IMR-90 (cell line): ENCODE measurements around the gene VPS13A. TPM values are rescaled to one million over a fixed set of nuclear protein-coding genes. Genes with fewer than 3 reads are reported as not detected.

Experiments
- ATAC-seq: fragments of 200-7000 bp; cut with Tn5 transposase; 2 replicates; pipeline ENCODE4 v1.9.1; 2020; ENCODE audit warnings: low read depth, mild to moderate bottlenecking, moderate library complexity
- BruUV-seq: library from RNA; stranded (reverse); fragments of 400-500 nt; replicated peaks from 2 replicates; lab custom pipeline; 2021; lab: Mats Ljungman, UMichigan
- CTCF ChIA-PET: fragments of 300-600 bp; formaldehyde crosslinking; extraction: SDS; loops from one replicate; lab custom pipeline; 2021; ENCODE audit warnings: antibody characterized with exemption; lab: Yijun Ruan, JAX
- POLR2A ChIA-PET: fragments of 300-600 bp; sonication (Branson Sonifier 250); formaldehyde crosslinking; loops from one replicate; lab custom pipeline; 2022; ENCODE audit warnings: antibody characterized with exemption; ENCODE audit not compliant: unreplicated experiment; lab: Charles Lee
- DNase-seq: peaks from one replicate; pipeline ENCODE4 v3.0.0; 2013
- H2AFZ ChIP-seq: replicated peaks from 2 replicates; pipeline ENCODE3; 2013; ENCODE audit warnings: low read length, mild to moderate bottlenecking; ENCODE audit not compliant: poor library complexity
- H2AK5ac ChIP-seq: 2 replicates; pipeline ENCODE4 v1.6.1; 2013; ENCODE audit warnings: low read depth, low read length, inconsistent platforms
- H2AK9ac ChIP-seq: replicated peaks from 2 replicates; pipeline ENCODE3; 2013; ENCODE audit warnings: mild to moderate bottlenecking, low read depth, low read length, moderate library complexity; ENCODE audit not compliant: poor library complexity
- H2BK120ac ChIP-seq: 2 replicates; pipeline ENCODE4 v1.6.1; 2013; ENCODE audit warnings: low read depth, low read length, inconsistent platforms
- H2BK15ac ChIP-seq: 3 replicates; pipeline ENCODE4 v1.6.1; 2013; ENCODE audit warnings: low read depth, low read length, inconsistent platforms
- H2BK20ac ChIP-seq: 2 replicates; pipeline ENCODE4 v1.6.1; 2013; ENCODE audit warnings: low read depth, mild to moderate bottlenecking, inconsistent platforms, low read length, moderate library complexity
- H2BK5ac ChIP-seq: 2 replicates; pipeline ENCODE4 v1.6.1; 2013; ENCODE audit warnings: mild to moderate bottlenecking, low read depth, low read length, inconsistent platforms; ENCODE audit not compliant: poor library complexity, severe bottlenecking
- H3K14ac ChIP-seq: replicated peaks from 2 replicates; pipeline ENCODE4 v1.6.1; 2013; ENCODE audit warnings: low read depth, low read length, inconsistent platforms
- H3K18ac ChIP-seq: 2 replicates; pipeline ENCODE4 v1.6.1; 2013; ENCODE audit warnings: low read depth, low read length, control low read depth
- H3K23ac ChIP-seq: 2 replicates; pipeline ENCODE4 v1.6.1; 2013; ENCODE audit warnings: low read depth, low read length, inconsistent platforms
- H3K27ac ChIP-seq: 2 replicates; pipeline ENCODE4 v1.5.1; 2013; ENCODE audit warnings: mild to moderate bottlenecking, control low read depth, low read length; ENCODE audit not compliant: insufficient read depth
- H3K27me3 ChIP-seq: 2 replicates; pipeline ENCODE4 v1.6.1; 2013; ENCODE audit warnings: low read length; ENCODE audit not compliant: control insufficient read depth, insufficient read depth
- H3K36me3 ChIP-seq: 2 replicates; pipeline ENCODE4 v1.6.1; 2013; ENCODE audit warnings: low read length, mixed read lengths; ENCODE audit not compliant: control insufficient read depth, insufficient read depth
- H3K4ac ChIP-seq: 2 replicates; pipeline ENCODE4 v1.6.1; 2013; ENCODE audit warnings: low read depth, low read length, inconsistent platforms
- H3K4me1 ChIP-seq: 2 replicates; pipeline ENCODE4 v1.6.1; 2013; ENCODE audit warnings: low read length, mixed read lengths; ENCODE audit not compliant: control insufficient read depth, insufficient read depth
- H3K4me2 ChIP-seq: 2 replicates; pipeline ENCODE4 v1.6.1; 2013; ENCODE audit warnings: low read depth, mild to moderate bottlenecking, control low read depth, low read length, moderate library complexity
- H3K4me3 ChIP-seq: 2 replicates; pipeline ENCODE4 v1.5.1; 2013; ENCODE audit warnings: low read depth, mild to moderate bottlenecking, control low read depth, low read length, moderate library complexity; ENCODE audit not compliant: insufficient read depth
- H3K56ac ChIP-seq: 2 replicates; pipeline ENCODE4 v1.6.1; 2013; ENCODE audit warnings: low read length, inconsistent platforms; ENCODE audit not compliant: insufficient read depth; ENCODE audit errors: extremely low read depth
- H3K79me1 ChIP-seq, 2 experiments: 2 replicates each; pipeline ENCODE4 v1.6.1; 2013; ENCODE audit warnings: low read length in 2 of 2, inconsistent platforms in 1 of 2, low read depth in 1 of 2
- H3K9ac ChIP-seq: 2 replicates; pipeline ENCODE4 v1.6.1; 2013; ENCODE audit warnings: low read depth, low read length, control low read depth
- H3K9me1 ChIP-seq: 2 replicates; pipeline ENCODE4 v1.6.1; 2013; ENCODE audit warnings: low read length, inconsistent platforms; ENCODE audit not compliant: insufficient read depth
- H3K9me3 ChIP-seq: 2 replicates; pipeline ENCODE4 v1.6.1; 2013; ENCODE audit warnings: low read length; ENCODE audit not compliant: control insufficient read depth, insufficient read depth
- H4K20me1 ChIP-seq: 2 replicates; pipeline ENCODE4 v1.6.1; 2013; ENCODE audit warnings: low read length, inconsistent platforms; ENCODE audit not compliant: insufficient read depth
- H4K5ac ChIP-seq: 2 replicates; pipeline ENCODE4 v1.6.1; 2013; ENCODE audit warnings: mild to moderate bottlenecking, low read depth, low read length, control low read depth
- H4K8ac ChIP-seq, 2 experiments: 2 replicates each; pipeline ENCODE4 v1.6.1; 2013; ENCODE audit warnings: low read depth in 2 of 2, low read length in 2 of 2, control low read depth in 1 of 2, inconsistent platforms in 1 of 2
- H4K91ac ChIP-seq: 2 replicates; pipeline ENCODE4 v1.6.1; 2013; ENCODE audit warnings: low read depth, low read length, inconsistent platforms; ENCODE audit not compliant: insufficient read depth
- CEBPB ChIP-seq: IDR thresholded peaks from 2 replicates; pipeline ENCODE4 v1.6.1; 2012; ENCODE audit warnings: low read depth, low read length, improper control_type of control experiment
- CHD1 ChIP-seq: IDR thresholded peaks from 2 replicates; pipeline ENCODE4 v1.6.1; 2012; ENCODE audit warnings: low read depth, low read length, improper control_type of control experiment
- ELK1 ChIP-seq: fragments of 150-350 bp; IDR thresholded peaks from 2 replicates; pipeline ENCODE4 v1.6.1; 2016; ENCODE audit warnings: low read depth, mild to moderate bottlenecking, low read length, moderate library complexity, borderline replicate concordance
- FOS ChIP-seq: fragments of 150-350 bp; IDR thresholded peaks from 2 replicates; pipeline ENCODE4 v1.6.1; 2016; ENCODE audit warnings: low read depth, low read length
- MAFK ChIP-seq: IDR thresholded peaks from 2 replicates; pipeline ENCODE4 v1.6.1; 2012; ENCODE audit warnings: low read depth, low read length, improper control_type of control experiment
- MAZ ChIP-seq: IDR thresholded peaks from 2 replicates; pipeline ENCODE4 v1.6.1; 2012; ENCODE audit warnings: low read depth, mild to moderate bottlenecking, low read length, improper control_type of control experiment, moderate library complexity, borderline replicate concordance
- MXI1 ChIP-seq: IDR thresholded peaks from 2 replicates; pipeline ENCODE4 v1.6.1; 2012; ENCODE audit warnings: low read depth, mild to moderate bottlenecking, low read length, moderate library complexity, borderline replicate concordance
- NFE2L2 ChIP-seq: fragments of 150-350 bp; IDR thresholded peaks from 2 replicates; pipeline ENCODE4 v1.6.1; 2016; ENCODE audit warnings: low read depth, mild to moderate bottlenecking, low read length
- POLR2A ChIP-seq: IDR thresholded peaks from 2 replicates; pipeline ENCODE4 v1.6.1; 2012; ENCODE audit warnings: mild to moderate bottlenecking, low read depth, low read length
- RFX5 ChIP-seq: IDR thresholded peaks from 2 replicates; pipeline ENCODE4 v1.8.0; 2012; ENCODE audit warnings: low read depth, mild to moderate bottlenecking, low read length, moderate library complexity
- SMC3 ChIP-seq: fragments of 150-350 bp; IDR thresholded peaks from 2 replicates; pipeline ENCODE4 v1.6.1; 2016; ENCODE audit warnings: low read depth, mild to moderate bottlenecking, antibody characterized with exemption, low read length, moderate library complexity
- WGBS, 2 experiments: methylation state at CpG; one replicate each; pipeline versions ENCODE4 v1.1.5 to v1.1.7; 2013; ENCODE audit warnings: missing lambda C conversion rate in 2 of 2; ENCODE audit not compliant: insufficient read length in 1 of 2; ENCODE audit errors: extremely low coverage in 2 of 2; 5-methylcytosine and 5-hydroxymethylcytosine counted together
- dilution Hi-C: fragments of 300-500 bp; cut with HindIII; formaldehyde crosslinking; loops from one replicate; pipeline ENCODE4 v1.14.3; 2018; ENCODE audit warnings: low sequenced_read_pairs; ENCODE audit not compliant: unreplicated experiment
- in situ Hi-C: fragments of 300-500 bp; cut with MboI; formaldehyde crosslinking; loops from 3 replicates; pipeline ENCODE4 v1.14.3; 2019; ENCODE audit warnings: low sequenced_read_pairs, inconsistent platforms, mixed read lengths
- intact Hi-C: fragments of 100-400 bp; cut with micrococcal nuclease; formaldehyde crosslinking; loops from 2 replicates; pipeline ENCODE4 v1.10.0; 2022
- polyA plus RNA-seq, 3 experiments: library from polyadenylated mRNA; depleted of rRNA; stranded (reverse); fragments of >200 nt; gene quantifications; 2 replicates each; pipeline ENCODE4 v1.2.3, GENCODE V29; 2012; ENCODE audit warnings: low replicate concordance in 1 of 3
- total RNA-seq: library from RNA; depleted of rRNA; stranded (reverse); fragments of >200 nt; gene quantifications from 2 replicates; pipeline ENCODE4 v1.2.3, GENCODE V29; 2012

VPS13A gene
- total and polyA plus RNA-seq, 2 of the 4 experiments (the other 2 are of a cell fraction), result 10.4 to 26.5 TPM

- Histone ChIP-seq H3K9me1 (0 out of 2 replicates have a peak, but pooled peaks cover 3% of the 10 kb centered on the region), H3K9ac (no peak overlapping the region), H3K14ac (no peak overlapping the region), H3K4me1 (0 out of 2 replicates have a peak, but pooled peaks cover 2% of the 10 kb centered on the region), H4K8ac (no peak overlapping the region), H2AK9ac (no peak overlapping the region), H4K91ac (peak overlapping the region; percentile 25; the same call in 1 of the 2 replicates), H4K5ac (no peak overlapping the region), H3K27ac (peak overlapping the region; percentile 53; the same call in 1 of the 2 replicates), H3K27me3 (no peaks in the 10 kb centered on the region), H3K79me1 (no peaks in the 10 kb centered on the region), H3K9me3 (no peaks in the 10 kb centered on the region), H2BK5ac (peak overlapping the region; percentile 69), H2AK5ac (no peak overlapping the region), H3K4me3 (no peak overlapping the region), H2BK15ac (no peak overlapping the region), H2AFZ (no peak overlapping the region), H2BK120ac (no peak overlapping the region; the same call in 1 of the 2 replicates), H3K36me3 (no peaks in the 10 kb centered on the region; the same call in 1 of the 2 replicates), H3K18ac (peak overlapping the region; percentile 4; the same call in 1 of the 2 replicates), H3K4me2 (peak overlapping the region; percentile 8), H3K4ac (no peak overlapping the region), H3K56ac (no peak overlapping the region), H4K20me1 (peaks cover 4% of the 10 kb centered on the region; the same call in 1 of the 2 replicates), H2BK20ac (peak overlapping the region; percentile 3; the same call in 1 of the 2 replicates), H3K23ac (no peak overlapping the region)
- DNase-seq (peak; percentile 86), ATAC-seq (peak; percentile 89)
- intact Hi-C loops (no loop called here), in situ Hi-C loops (no loop called here), dilution Hi-C loops (no loop called here)
- TF ChIP-seq RFX5, result no peak
- no peak for TF ChIP-seq CHD1
- TF ChIP-seq SMC3, result no peak
- no peak for TF ChIP-seq ELK1
- no peak for TF ChIP-seq MXI1
- no peak for TF ChIP-seq POLR2A
- TF ChIP-seq CEBPB, result peak; percentile 95
- no peak for TF ChIP-seq MAZ
- TF ChIP-seq MAFK, result no peak
- peak; percentile 66 for TF ChIP-seq FOS
- TF ChIP-seq NFE2L2, result no peak
- ChIA-PET POLR2A (no interaction called here), CTCF (no interaction called here)
- WGBS, 2 experiments, result 6% methylated on average over 2 of the region's 3 CpGs; no CpG with 5 or more reads in 1 of the 2 experiments
- no TSS peak for BruUV-seq
Measured at GRCh38 chr9:77218612-77219011, 41.3 kb downstream of the VPS13A start.
